Mucosa of descending colon (tissue), 3 donors: ENCODE data around the gene MSI2. TPM values are rescaled to one million over a fixed set of nuclear protein-coding genes. Genes with fewer than 3 reads are reported as not detected.

Source experiments
- ATAC-seq: fragments of 200-7000 bp; cut with Tn5 transposase; one replicate; pipeline ENCODE4 v1.9.1; 2020; ENCODE audit warnings: mild to moderate bottlenecking, moderate library complexity
- DNase-seq, 3 donors: peaks; one replicate each; pipeline ENCODE4 v3.0.0-alpha.2; 2020
- H3K36me3 ChIP-seq: fragments of 200-600 bp; one replicate; pipeline ENCODE4 v1.8.0; 2021; ENCODE audit warnings: low read depth, mild to moderate bottlenecking
- H3K4me1 ChIP-seq: fragments of 200-600 bp; one replicate; pipeline ENCODE4 v1.8.0; 2021; ENCODE audit warnings: low read depth, mild to moderate bottlenecking
- H3K4me3 ChIP-seq: fragments of 200-600 bp; one replicate; pipeline ENCODE4 v1.8.0; 2021; ENCODE audit warnings: mild to moderate bottlenecking
- H3K9me3 ChIP-seq: fragments of 200-600 bp; one replicate; pipeline ENCODE4 v1.8.0; 2021; ENCODE audit warnings: mild to moderate bottlenecking
- intact Hi-C, 2 donors: fragments of 100-400 bp; cut with DNase I in 1 of 2; cut with micrococcal nuclease in 1 of 2; formaldehyde crosslinking; loops; one replicate each; pipeline versions ENCODE4 v1.11.0 to v1.11.1; 2022; cut with DNase I, micrococcal nuclease
- total RNA-seq, 3 donors: library from RNA; stranded (reverse); fragmentation: NEBNext Ultra II Directional in 2 of 3; extraction: Animal tissue kit (Norgen Biotek cat#: 25700) in 2 of 3; gene quantifications; one replicate each; pipeline versions ENCODE4 v1.2.1 to v1.2.4, GENCODE V29; 2021 to 2023
- TF ChIP-seq, protein P1 (sequence below): fragments of 200-600 bp; IDR thresholded peaks from one replicate; pipeline ENCODE4 v1.8.0; 2022; ENCODE audit warnings: antibody characterized with exemption, mild to moderate bottlenecking
- donor health status: DM: no; HTN: no; CAD: no; lungs with moderate emphysema.
- donor health status: DM: no; HTN: no; CAD: no.
- donor health status: DM: no; HTN: yes; CAD: no.

The MSI2 gene
- total RNA-seq, 3 donors from 2014 or later, result 60.0 to 72.6 (median 65.7) TPM

- no peaks in the 10 kb centered on the region for H3K36me3 ChIP-seq
- DNase-seq, result no peak
Measured at GRCh38 chr17:57226793-57227192, 29.5 kb upstream of the MSI2 start.

GRCh38 chr17:57228911-57229310 is 27.4 kb upstream of the MSI2 start:
- TF ChIP-seq, protein P1, sequence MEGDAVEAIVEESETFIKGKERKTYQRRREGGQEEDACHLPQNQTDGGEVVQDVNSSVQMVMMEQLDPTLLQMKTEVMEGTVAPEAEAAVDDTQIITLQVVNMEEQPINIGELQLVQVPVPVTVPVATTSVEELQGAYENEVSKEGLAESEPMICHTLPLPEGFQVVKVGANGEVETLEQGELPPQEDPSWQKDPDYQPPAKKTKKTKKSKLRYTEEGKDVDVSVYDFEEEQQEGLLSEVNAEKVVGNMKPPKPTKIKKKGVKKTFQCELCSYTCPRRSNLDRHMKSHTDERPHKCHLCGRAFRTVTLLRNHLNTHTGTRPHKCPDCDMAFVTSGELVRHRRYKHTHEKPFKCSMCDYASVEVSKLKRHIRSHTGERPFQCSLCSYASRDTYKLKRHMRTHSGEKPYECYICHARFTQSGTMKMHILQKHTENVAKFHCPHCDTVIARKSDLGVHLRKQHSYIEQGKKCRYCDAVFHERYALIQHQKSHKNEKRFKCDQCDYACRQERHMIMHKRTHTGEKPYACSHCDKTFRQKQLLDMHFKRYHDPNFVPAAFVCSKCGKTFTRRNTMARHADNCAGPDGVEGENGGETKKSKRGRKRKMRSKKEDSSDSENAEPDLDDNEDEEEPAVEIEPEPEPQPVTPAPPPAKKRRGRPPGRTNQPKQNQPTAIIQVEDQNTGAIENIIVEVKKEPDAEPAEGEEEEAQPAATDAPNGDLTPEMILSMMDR, result no peak
- no peak overlapping the region for H3K4me3 ChIP-seq
- intact Hi-C loops, result no loop called here
- ATAC-seq (no peak), DNase-seq (no peak)
- no peaks in the 10 kb centered on the region for H3K4me1 ChIP-seq
- no peaks in the 10 kb centered on the region for H3K36me3 ChIP-seq
- H3K9me3 ChIP-seq, result no peaks in the 10 kb centered on the region

More at GRCh38 chr17:57226793-57227192, 29.5 kb upstream of the MSI2 start:
- intact Hi-C loops, result no loop called here
- TF ChIP-seq, protein P1, result no peak
- no peak for ATAC-seq
- Histone ChIP-seq H3K4me1 (no peaks in the 10 kb centered on the region), H3K4me3 (no peak overlapping the region), H3K9me3 (peaks cover 10% of the 10 kb centered on the region)

- TF ChIP-seq, protein P1, result no peak
- Histone ChIP-seq H3K36me3 (no peaks in the 10 kb centered on the region), H3K9me3 (no peaks in the 10 kb centered on the region), H3K4me3 (no peak overlapping the region), H3K4me1 (no peaks in the 10 kb centered on the region)
- intact Hi-C loops, result no loop called here
- ATAC-seq (no peak), DNase-seq (no peak)
Measured at GRCh38 chr17:57234061-57234738, 22.1 kb upstream of the MSI2 start.

DNA sequence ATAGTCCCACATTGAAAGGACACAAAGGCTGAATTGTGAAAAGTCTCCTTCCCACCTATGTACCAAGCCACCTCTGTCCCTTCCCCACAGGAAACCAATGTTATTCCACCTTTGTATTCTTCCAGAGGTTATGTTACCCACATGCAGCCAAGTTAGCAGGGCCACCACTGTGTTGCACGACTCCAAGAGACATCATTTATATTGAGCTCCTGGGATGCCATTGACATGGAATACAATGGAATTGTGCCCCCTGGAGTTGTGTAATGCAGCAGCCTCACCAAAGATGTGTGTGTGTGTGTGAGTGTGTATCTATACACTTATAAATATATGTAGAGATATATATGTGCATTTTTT is 21.6 kb upstream of the MSI2 start:
- no peak for ATAC-seq
- H3K9me3 ChIP-seq, result no peaks in the 10 kb centered on the region
- no peak overlapping the region for H3K4me3 ChIP-seq
- no peaks in the 10 kb centered on the region for H3K36me3 ChIP-seq
- TF ChIP-seq, protein P1, result no peak
- no peaks in the 10 kb centered on the region for H3K4me1 ChIP-seq
- no peak for DNase-seq
- intact Hi-C loops, result no loop called here

- TF ChIP-seq, protein P1, result no peak
- Histone ChIP-seq H3K4me3 (no peak overlapping the region), H3K4me1 (no peaks in the 10 kb centered on the region), H3K9me3 (no peaks in the 10 kb centered on the region), H3K36me3 (no peaks in the 10 kb centered on the region)
- no peak for DNase-seq
- intact Hi-C loops, result no loop called here
- no peak for ATAC-seq
Measured at GRCh38 chr17:57235124-57235523, 21.2 kb upstream of the MSI2 start.
